Activated T-cell treated with anti-CD3 and anti-CD28 coated beads, Interleukin-2, amount 50 U/mL, for 1 hour (primary cell): ENCODE data around the gene ONECUT1.

ENCODE experiments used
- DNase-seq: peaks from one replicate; pipeline ENCODE4 v3.0.0-alpha.2; 2020

Gene ONECUT1

GRCh38 chr15:52780172-52780980, 9.8 kb downstream of the ONECUT1 start:
- peak; percentile 69 for DNase-seq

- DNase-seq = no peak
Measured at GRCh38 chr15:52778457-52778856, 11.7 kb downstream of the ONECUT1 start.

- no peak for DNase-seq
Measured at GRCh38 chr15:52772766-52773165, 17.4 kb downstream of the ONECUT1 start.

- DNase-seq = no peak
Measured at GRCh38 chr15:52765785-52766184, 24.4 kb downstream of the ONECUT1 start.

- DNase-seq = no peak
Measured at GRCh38 chr15:52764731-52765130, 25.4 kb downstream of the ONECUT1 start.

DNA sequence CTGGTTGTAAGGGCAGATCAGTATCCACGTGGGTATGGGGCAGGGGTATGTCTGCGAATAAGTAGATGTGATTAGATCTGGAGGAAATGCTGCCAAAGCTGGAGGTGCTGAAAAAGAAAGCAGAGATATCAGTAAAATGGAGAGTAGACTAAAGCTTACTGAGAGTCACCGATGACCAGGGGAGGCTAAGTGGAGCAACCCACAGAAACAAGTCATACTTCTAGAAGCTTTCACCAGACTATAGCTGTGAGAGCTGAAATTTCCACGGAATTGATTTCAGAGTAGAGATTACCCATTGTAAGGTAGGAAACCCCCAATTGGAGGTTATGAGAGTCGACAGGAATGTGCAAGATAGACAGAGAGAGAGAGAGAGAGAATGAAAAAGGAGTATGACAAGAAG, 27.5 kb downstream of the ONECUT1 start:
- no peak for DNase-seq

DNA sequence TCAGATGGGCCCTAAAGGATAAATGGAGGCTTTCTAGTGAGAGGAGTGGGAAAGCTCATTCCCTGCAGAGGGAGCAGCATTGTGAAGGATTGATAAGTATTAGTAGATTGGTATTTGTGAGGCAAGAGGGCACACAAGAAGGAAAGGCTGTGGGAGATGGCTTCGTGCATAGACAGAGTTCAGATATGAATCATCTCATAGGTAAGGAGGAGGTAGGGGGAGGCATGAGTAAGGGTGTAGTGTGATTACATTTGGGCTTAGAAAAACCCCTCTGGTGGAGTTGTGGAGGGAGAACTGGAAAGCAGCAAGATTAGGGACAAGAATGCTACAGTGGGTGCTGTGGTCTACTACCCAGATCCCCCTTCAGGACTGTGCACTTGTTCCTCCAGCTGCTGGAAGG, 29.6 kb downstream of the ONECUT1 start:
- no peak for DNase-seq

DNA sequence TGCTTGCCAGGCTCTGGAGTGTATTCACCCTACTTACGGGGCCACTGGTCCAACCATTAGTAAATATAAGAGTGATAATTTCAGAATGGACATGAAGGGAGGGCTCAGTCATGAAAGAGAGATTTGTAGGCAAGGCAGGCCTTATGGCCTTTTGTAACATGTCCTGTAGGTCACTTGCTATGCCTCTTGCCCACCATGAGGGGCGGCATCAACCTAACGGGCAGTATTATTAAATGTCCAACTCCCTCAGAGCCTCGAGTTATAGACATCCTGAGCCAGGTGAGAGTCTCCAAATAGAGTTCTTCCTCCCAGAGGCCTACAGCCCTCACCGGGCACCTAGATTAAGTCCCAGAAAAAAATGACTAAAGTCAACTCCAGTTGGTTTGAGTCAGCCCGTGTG, 30.2 kb downstream of the ONECUT1 start:
- no peak for DNase-seq

- no peak for DNase-seq
Measured at GRCh38 chr15:52757496-52757895, 32.6 kb downstream of the ONECUT1 start.

DNA sequence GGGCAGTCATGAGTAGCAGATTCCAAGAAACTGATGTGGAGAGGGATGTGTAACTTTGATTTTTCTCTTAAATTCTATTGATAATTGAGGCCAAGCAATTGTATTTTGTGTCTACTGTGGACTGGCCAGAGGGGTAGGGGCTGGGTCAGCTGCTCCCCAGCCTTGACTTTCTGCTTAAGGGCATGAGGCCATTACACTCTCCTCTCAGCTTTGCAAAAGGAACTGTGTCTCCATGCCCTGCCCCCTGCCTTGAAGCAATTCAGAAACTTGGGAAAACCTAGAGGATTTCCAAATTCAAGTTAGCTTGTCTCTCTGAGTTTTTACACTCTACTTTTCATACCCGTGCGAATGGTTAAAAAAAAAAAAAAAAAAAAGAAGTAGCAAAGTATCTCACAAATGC, 38.6 kb downstream of the ONECUT1 start:
- no peak for DNase-seq

- DNase-seq = no peak
Measured at GRCh38 chr15:52749258-52749657, 40.9 kb downstream of the ONECUT1 start.

DNA sequence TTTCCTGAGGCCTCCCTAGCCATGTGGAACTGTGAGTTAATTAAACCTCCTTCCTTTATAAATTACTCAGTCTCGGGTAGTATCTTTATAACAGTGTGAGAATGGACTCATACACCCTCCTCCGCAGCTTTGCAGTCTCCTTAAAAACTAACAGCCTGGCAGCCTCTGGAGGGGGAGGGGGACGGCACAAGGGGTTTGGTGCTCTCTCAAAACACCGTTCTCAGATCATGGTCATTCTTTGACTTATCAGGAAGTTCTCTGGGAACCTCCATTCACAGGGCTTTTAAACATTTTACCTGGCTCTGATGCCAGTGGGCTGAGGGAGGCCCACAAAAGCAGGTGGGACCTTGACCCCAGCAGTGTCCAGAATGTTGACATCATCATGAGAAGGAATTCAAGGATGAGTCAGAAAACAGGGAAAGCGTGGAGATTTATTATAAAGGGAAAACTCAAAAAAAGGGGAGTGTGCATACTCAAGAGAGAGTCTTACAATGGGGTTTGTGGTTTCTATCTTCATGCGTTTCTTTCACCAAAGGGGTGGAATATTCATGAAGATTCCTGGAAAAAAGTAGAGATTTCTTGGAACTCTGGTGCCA, 43.9 kb downstream of the ONECUT1 start:
- no peak for DNase-seq

DNA sequence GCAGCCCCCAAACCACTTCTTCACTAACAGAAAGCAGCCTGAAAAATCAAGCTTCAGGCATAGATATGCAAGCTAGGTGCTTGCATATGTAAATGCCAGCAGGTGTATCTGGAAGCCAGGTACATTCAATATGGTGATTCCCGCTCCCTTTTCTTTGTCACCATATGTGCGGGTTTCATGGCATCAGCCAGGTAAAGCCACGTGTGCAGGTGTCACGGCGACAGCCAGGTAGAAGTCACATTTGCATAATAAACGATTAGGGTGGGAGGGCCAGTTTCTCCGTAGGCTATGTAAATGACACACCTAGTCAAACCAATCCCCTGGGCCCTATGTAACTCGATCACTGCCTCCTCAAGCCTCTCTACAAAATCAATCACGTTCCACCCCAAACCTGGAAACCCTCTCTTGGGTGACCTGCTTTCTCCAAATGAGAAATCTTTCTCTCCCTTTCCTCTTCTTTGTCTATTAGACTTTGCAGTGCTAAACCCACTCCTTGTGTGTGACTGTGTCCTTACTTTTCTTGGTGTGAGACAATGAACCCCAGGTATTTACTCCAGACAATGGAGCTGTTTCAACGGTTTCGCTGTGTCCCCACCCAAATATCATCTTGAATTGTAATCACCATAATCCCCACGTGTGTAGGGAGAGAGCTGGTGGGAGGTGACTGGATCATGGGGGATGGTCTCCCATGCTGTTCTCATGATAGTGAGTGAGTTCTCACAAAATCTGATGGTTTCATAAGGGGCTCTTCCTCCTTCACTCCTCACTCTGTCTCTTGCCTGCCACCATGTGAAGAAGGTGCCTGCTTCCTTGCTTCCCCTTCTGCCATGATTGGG, 44.6 kb downstream of the ONECUT1 start:
- no peak for DNase-seq

GRCh38 chr15:52738311-52738710, 51.8 kb downstream of the ONECUT1 start:
- no peak for DNase-seq

DNA sequence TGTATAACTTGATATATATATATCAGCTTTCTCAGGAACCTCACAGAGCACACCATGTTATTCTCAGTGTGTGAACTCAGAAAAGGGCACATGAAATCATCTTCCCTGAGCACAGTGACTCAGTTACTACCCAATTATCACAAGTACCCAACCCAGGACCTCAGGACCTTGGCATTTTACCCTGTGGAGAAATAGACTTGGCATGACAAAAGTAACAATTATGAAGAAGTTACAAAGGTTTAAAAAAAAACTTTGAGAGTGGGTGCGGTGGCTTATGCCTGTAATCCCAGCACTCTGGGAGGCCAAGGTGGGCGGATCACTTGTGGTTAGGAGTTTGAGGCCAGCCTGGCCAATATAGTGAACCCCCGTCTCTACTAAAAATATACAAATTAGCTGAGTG, 52.4 kb downstream of the ONECUT1 start:
- DNase-seq = no peak

GRCh38 chr15:52735231-52736089, 54.7 kb downstream of the ONECUT1 start:
- DNase-seq = peak; percentile 48

DNA sequence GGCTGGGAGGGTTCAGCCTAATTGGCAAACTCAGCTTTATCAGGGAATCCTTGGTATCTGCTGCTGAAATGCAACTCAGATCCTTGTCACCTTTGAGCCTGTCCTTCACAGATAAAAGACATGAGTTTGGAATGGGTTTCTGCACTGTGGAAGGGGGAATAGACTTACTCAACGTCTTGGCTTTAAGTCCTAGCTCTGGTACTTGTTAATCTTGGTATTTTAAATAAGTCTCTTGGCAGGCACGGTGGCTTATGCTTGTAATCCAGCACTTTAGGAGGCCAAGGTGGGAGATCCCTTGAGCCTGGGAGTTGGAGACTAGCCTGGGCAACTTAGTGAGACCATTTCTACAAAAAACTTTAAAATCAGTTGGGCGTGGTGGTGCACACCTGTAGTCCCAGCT, 55.8 kb downstream of the ONECUT1 start:
- no peak for DNase-seq

DNA sequence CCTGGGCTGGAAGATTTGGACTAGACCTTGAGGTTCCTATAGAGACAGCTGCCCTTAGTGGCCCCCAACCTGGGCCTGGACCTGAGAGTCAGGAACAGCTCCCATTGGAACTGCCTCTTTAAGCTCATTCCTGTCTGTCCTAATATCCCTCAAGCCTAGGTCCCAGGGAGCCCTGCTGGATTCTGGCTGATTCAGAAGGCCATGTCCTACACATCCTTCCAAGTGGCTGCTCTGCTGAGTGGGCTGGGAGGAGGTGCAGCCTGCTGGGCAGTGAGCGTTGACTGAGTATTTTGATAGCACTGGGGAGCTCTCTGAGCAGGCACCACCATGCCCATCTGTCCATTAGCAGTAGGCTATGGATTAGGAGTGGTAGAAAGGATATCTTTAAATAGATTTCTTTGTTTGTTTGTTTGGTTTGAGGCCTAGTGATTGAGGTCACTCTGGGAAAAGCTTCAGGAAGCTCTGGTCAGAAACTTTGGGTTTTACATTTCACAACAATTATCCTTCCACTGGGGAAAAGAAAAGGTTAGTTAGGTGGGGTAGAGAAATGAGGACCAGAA, 56.4 kb downstream of the ONECUT1 start:
- DNase-seq = no peak

- no peak for DNase-seq
Measured at GRCh38 chr15:52733088-52733487, 57.0 kb downstream of the ONECUT1 start.

DNA sequence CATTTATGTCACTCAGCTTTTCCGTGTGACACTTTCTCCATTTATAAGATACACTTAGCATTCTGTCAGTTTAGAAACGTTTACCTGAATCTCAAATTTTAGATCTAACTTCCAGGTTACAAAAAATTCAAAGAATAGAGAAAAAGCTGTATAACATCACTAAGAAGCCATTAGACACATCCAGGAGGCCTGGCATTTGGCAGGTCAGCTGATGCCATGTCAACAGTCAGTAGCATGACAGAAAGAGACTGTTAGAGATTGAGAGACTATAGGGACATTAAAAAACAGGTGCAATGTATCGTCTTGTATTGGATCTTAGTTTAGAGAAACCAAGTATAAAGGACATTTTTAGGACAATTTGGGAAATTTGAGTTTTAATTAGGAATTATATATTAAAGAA, 57.6 kb downstream of the ONECUT1 start:
- no peak for DNase-seq

GRCh38 chr15:52731732-52732470, 58.2 kb downstream of the ONECUT1 start:
- DNase-seq = no peak

- DNase-seq = no peak
Measured at GRCh38 chr15:52731004-52731403, 59.1 kb downstream of the ONECUT1 start.
